ENCODE data around the gene GLB1L3.

DNA sequence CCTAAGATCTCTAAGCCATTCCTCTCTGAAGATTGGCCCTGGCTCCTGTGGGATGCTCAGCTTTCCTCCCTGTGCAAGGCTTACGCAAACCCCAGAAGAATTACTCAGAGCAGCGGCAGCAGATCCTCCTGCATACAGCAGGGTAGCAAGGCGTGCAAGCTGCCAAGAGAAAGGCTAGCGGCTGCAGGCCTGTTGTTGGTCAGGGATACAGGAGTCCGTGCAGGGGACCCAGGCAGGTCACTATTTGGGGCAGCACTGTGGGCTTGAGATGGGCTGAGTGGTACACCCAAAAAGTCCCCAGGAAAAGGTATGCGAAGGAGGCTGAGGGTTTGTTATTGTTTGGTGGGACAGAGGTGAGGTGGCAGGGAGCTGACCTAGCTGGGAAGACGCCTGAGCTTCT is 57.1 kb downstream of the GLB1L3 start:
- TF ChIP-seq, protein P1, sequence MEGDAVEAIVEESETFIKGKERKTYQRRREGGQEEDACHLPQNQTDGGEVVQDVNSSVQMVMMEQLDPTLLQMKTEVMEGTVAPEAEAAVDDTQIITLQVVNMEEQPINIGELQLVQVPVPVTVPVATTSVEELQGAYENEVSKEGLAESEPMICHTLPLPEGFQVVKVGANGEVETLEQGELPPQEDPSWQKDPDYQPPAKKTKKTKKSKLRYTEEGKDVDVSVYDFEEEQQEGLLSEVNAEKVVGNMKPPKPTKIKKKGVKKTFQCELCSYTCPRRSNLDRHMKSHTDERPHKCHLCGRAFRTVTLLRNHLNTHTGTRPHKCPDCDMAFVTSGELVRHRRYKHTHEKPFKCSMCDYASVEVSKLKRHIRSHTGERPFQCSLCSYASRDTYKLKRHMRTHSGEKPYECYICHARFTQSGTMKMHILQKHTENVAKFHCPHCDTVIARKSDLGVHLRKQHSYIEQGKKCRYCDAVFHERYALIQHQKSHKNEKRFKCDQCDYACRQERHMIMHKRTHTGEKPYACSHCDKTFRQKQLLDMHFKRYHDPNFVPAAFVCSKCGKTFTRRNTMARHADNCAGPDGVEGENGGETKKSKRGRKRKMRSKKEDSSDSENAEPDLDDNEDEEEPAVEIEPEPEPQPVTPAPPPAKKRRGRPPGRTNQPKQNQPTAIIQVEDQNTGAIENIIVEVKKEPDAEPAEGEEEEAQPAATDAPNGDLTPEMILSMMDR (IDR thresholded peaks at IDR 0.05), result no peak
- no peak for TF ChIP-seq POLR2A (IDR thresholded peaks at IDR 0.05)
